HEK293T (cell line): ENCODE results near the gene EHMT2.
A peak's percentile ranks its signal among the peaks of the same experiment; 100 is the strongest.

Source experiments
- CTCF ChIA-PET: fragments of 350-600 bp; formaldehyde crosslinking; extraction: SDS; loops from one replicate; lab custom pipeline; 2021; ENCODE audit warnings: antibody characterized with exemption, inconsistent platforms; lab: Yijun Ruan, JAX
- POLR2A ChIA-PET: fragments of 350-600 bp; formaldehyde crosslinking; extraction: SDS; loops from one replicate; lab custom pipeline; 2020; ENCODE audit warnings: antibody characterized with exemption, inconsistent platforms; lab: Yijun Ruan, JAX
- DNase-seq: peaks from one replicate; pipeline ENCODE4 v3.0.0; 2012; ENCODE audit warnings: mixed read lengths; ENCODE audit errors: extremely low spot score
- ARNT ChIP-seq: fragments of 450-650 bp; IDR thresholded peaks from 2 replicates; pipeline ENCODE4 v1.6.1; 2017; ENCODE audit warnings: mild to moderate bottlenecking
- BHLHE40 ChIP-seq: fragments of 450-650 bp; IDR thresholded peaks from 2 replicates; pipeline ENCODE4 v1.6.1; 2016; ENCODE audit warnings: mild to moderate bottlenecking, moderate library complexity, borderline replicate concordance
- CTBP1 ChIP-seq: fragments of 450-650 bp; IDR thresholded peaks from 2 replicates; pipeline ENCODE4 v1.6.1; 2016; ENCODE audit warnings: borderline replicate concordance
- ELF4 ChIP-seq: fragments of 450-650 bp; IDR thresholded peaks from 2 replicates; pipeline ENCODE4 v1.6.1; 2017; ENCODE audit warnings: antibody characterized with exemption
- FOXA1 ChIP-seq: fragments of 450-650 bp; IDR thresholded peaks from 2 replicates; pipeline ENCODE4 v1.6.1; 2016; ENCODE audit warnings: mild to moderate bottlenecking
- FOXK2 ChIP-seq: fragments of 450-650 bp; IDR thresholded peaks from 2 replicates; pipeline ENCODE4 v1.6.1; 2016; ENCODE audit warnings: mild to moderate bottlenecking
- FOXM1 ChIP-seq: fragments of 450-650 bp; IDR thresholded peaks from 2 replicates; pipeline ENCODE4 v1.6.1; 2017; ENCODE audit warnings: mild to moderate bottlenecking, borderline replicate concordance
- HDGF ChIP-seq: fragments of 450-650 bp; IDR thresholded peaks from 2 replicates; pipeline ENCODE4 v1.6.1; 2017; ENCODE audit warnings: antibody characterized with exemption, borderline replicate concordance
- L3MBTL2 ChIP-seq: fragments of 450-650 bp; conservative IDR thresholded peaks from 2 replicates; pipeline ENCODE4 v1.6.1; 2016; ENCODE audit warnings: mild to moderate bottlenecking
- LEF1 ChIP-seq: fragments of 450-650 bp; IDR thresholded peaks from 2 replicates; pipeline ENCODE4 v1.6.1; 2017; ENCODE audit warnings: mild to moderate bottlenecking, borderline replicate concordance
- NFRKB ChIP-seq: fragments of 450-650 bp; IDR thresholded peaks from 2 replicates; pipeline ENCODE4 v1.6.1; 2016; ENCODE audit warnings: mild to moderate bottlenecking, moderate library complexity
- PKNOX1 ChIP-seq: fragments of 450-650 bp; IDR thresholded peaks from 2 replicates; pipeline ENCODE4 v1.6.1; 2016
- SP1 ChIP-seq: fragments of 450-650 bp; IDR thresholded peaks from 2 replicates; pipeline ENCODE4 v1.6.1; 2017
- SUZ12 ChIP-seq: fragments of 450-650 bp; IDR thresholded peaks from 2 replicates; pipeline ENCODE4 v1.6.1; 2016; ENCODE audit warnings: mild to moderate bottlenecking
- TARDBP ChIP-seq: fragments of 450-650 bp; IDR thresholded peaks from 2 replicates; pipeline ENCODE4 v1.6.1; 2016
- ZNF384 ChIP-seq: fragments of 450-650 bp; IDR thresholded peaks from 2 replicates; pipeline ENCODE4 v1.6.1; 2016

Gene EHMT2

DNA sequence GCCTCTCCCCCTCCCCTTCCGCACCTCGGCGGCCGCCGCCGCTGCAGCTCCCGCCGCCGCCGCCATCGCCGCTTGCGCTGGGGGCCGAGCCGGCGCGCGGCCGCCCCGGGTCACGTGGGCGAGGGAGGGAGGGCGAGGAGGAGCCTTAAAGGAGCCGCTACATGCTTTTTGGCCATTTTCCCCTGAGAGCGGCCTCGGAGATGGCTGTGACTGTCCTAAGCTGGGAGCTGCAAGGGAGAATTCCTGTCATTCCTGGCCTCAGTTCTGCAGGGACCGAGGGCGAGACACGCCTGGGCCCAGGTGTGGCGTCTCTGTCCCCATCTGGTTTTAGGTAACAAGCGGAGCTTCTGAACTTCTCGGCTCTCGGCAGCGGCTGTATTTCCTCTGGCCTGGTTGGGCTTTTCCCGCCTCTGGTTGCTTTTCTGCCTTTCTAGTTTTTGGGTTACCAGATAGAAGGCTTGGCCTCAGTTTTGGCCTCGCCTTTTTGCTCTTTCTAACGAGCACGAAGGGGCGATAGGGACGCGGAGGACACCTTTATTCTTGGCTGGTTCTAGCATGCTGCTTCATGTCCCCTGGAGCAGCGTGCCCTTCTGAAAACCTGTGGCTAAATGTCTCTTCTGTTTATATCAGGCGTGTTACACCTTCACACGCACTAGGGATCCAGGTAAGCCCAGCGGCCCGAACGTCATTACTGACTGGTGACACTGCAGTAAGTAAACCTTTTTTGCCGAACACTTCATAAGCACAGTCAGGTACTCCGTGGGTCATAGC, at the start of gene EHMT2:
TSS of gene EHMT2 (minus strand) at position 87 of the 771 bp plus-strand sequence. CDS start at position 66, 21 bp downstream.
- CTCF ChIA-PET: interaction anchor here (0.6 to 1.5 kb wide), 5 partner anchors 9 to 91 kb away, joined by 3 to 4 read pairs (median 3); partner anchors contain the start of gene LSM2
- TF ChIP-seq HDGF: no peak
- TF ChIP-seq NFRKB: no peak
- TF ChIP-seq TARDBP: no peak
- peak; percentile 84; the same call in 1 of the 2 replicates for TF ChIP-seq FOXM1
- peak; percentile 59 for TF ChIP-seq L3MBTL2
- no peak for TF ChIP-seq SP1
- TF ChIP-seq PKNOX1: no peak
- no peak for TF ChIP-seq FOXK2
- peak; percentile 87 for DNase-seq
- POLR2A ChIA-PET: interaction anchor here (0.9 to 2.7 kb wide), 16 partner anchors 10 to 356 kb away, joined by 3 to 13 read pairs (median 6); partner anchors contain the start of genes C6orf47, DDX39B, DXO and HSPA1A

GRCh38 chr6:31947070-31947675, 49.7 kb upstream of the EHMT2 start:
- no peak for DNase-seq
- POLR2A ChIA-PET: no interaction called here
- CTCF ChIA-PET: no interaction called here
- TF ChIP-seq HDGF (no peak), ELF4 (no peak), TARDBP (no peak), SP1 (no peak), FOXM1 (no peak), FOXA1 (no peak), ZNF384 (no peak), FOXK2 (no peak), L3MBTL2 (no peak), NFRKB (no peak), PKNOX1 (no peak), LEF1 (no peak), BHLHE40 (no peak), CTBP1 (no peak), SUZ12 (no peak), ARNT (no peak)

DNA sequence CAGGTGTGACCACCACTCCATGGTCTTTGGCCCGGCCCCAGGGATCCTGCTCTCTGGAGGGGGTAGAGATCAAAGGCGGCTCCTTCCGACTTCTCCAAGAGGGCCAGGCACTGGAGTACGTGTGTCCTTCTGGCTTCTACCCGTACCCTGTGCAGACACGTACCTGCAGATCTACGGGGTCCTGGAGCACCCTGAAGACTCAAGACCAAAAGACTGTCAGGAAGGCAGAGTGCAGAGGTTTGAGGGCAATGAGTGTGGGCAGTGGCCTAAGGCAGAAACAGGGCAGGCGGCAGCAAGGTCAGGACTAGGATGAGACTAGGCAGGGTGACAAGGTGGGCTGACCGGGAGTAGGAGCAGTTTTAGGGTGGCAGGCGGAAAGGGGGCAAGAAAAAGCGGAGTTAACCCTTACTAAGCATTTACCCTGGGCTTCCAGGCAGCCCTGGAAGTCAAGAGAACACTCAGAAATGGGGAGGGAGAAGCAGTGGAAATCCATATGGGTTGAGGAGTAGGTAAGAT, 48.9 kb upstream of the EHMT2 start:
- DNase-seq: no peak
- TF ChIP-seq TARDBP: no peak
- TF ChIP-seq FOXA1: no peak
- TF ChIP-seq ELF4: no peak
- no peak for TF ChIP-seq FOXK2
- TF ChIP-seq L3MBTL2: no peak
- TF ChIP-seq LEF1: no peak
- no peak for TF ChIP-seq FOXM1
- no peak for TF ChIP-seq SUZ12
- no peak for TF ChIP-seq PKNOX1
- no peak for TF ChIP-seq SP1
- TF ChIP-seq CTBP1: no peak
- no peak for TF ChIP-seq ZNF384
- TF ChIP-seq HDGF: no peak
- no peak for TF ChIP-seq BHLHE40
- TF ChIP-seq ARNT: no peak
- no peak for TF ChIP-seq NFRKB
- POLR2A ChIA-PET: no interaction called here
- CTCF ChIA-PET: no interaction called here

GRCh38 chr6:31945507-31946369, 48.2 kb upstream of the EHMT2 start, which contains the start of gene CFB:
CFB (plus strand) TSS chr6:31946095; CDS start chr6:31946222, 127 bp downstream.
- CTCF ChIA-PET: interaction anchor here (0.6 kb wide), 1 partner anchor 23 kb away, joined by 3 read pairs; no protein-coding TSS in a partner anchor
- TF ChIP-seq CTBP1 (no peak), NFRKB (no peak), ARNT (no peak), ZNF384 (no peak)
- DNase-seq: no peak
- POLR2A ChIA-PET: no interaction called here

- no peak for TF ChIP-seq FOXA1
- no peak for TF ChIP-seq LEF1
- no peak for TF ChIP-seq PKNOX1
- no peak for TF ChIP-seq L3MBTL2
- no peak for TF ChIP-seq ELF4
- TF ChIP-seq BHLHE40: no peak
- TF ChIP-seq SP1: no peak
- TF ChIP-seq HDGF: no peak
- TF ChIP-seq SUZ12: no peak
- no peak for TF ChIP-seq ZNF384
- TF ChIP-seq ARNT: no peak
- TF ChIP-seq FOXM1: no peak
- TF ChIP-seq NFRKB: no peak
- no peak for TF ChIP-seq TARDBP
- TF ChIP-seq CTBP1: no peak
- no peak for DNase-seq
- ChIA-PET CTCF (interaction anchor here (0.6 kb wide), 1 partner anchor 22 kb away, joined by 3 read pairs; no protein-coding TSS in a partner anchor), POLR2A (no interaction called here)
Measured at GRCh38 chr6:31945154-31945506, 47.6 kb upstream of the EHMT2 start.
